ENCODE measurements around the gene NFATC3. TPM values are rescaled to one million over a fixed set of nuclear protein-coding genes. Genes with fewer than 3 reads are reported as not detected.
A peak's percentile ranks its signal among the peaks of the same experiment; 100 is the strongest.
"Not testable (repeated sequence)": the region's sequence is repeated elsewhere in the genome, so short reads cannot be mapped to it uniquely, and the experiment has no call there.

The NFATC3 gene
- total RNA-seq, 1 donor from 2014 or later, result 74.5 TPM

DNA sequence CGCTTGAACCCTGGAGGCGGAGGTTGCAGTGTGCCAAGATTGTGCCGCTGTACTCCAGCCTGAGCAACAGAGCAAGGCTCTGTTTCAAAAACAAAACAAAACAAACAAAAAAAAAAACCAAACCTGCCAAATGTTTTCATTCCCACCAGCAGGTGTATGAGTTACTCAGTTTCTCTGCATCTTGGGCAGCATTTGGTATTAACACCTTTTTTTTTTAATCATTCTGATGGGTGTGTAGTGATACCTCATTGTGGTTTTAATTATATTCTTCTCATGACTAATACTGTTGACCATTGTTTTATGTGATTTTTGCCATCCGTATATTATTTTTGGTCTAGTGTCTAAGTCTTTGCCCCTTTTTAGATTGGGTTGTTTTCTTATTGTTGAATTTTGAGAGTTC, 15.3 kb downstream of the NFATC3 start:
- intact Hi-C loops (cut with DNase I), result no loop called here
- Histone ChIP-seq H3K27me3 (no peaks in the 10 kb centered on the region), H3K4me3 (no peak overlapping the region), H3K9me3 (no peaks in the 10 kb centered on the region), H3K4me1 (peaks cover 4% of the 10 kb centered on the region), H3K36me3 (peaks cover 3% of the 10 kb centered on the region), H3K27ac (no peak overlapping the region)
- ATAC-seq, result no peak
- TF ChIP-seq, protein P1, sequence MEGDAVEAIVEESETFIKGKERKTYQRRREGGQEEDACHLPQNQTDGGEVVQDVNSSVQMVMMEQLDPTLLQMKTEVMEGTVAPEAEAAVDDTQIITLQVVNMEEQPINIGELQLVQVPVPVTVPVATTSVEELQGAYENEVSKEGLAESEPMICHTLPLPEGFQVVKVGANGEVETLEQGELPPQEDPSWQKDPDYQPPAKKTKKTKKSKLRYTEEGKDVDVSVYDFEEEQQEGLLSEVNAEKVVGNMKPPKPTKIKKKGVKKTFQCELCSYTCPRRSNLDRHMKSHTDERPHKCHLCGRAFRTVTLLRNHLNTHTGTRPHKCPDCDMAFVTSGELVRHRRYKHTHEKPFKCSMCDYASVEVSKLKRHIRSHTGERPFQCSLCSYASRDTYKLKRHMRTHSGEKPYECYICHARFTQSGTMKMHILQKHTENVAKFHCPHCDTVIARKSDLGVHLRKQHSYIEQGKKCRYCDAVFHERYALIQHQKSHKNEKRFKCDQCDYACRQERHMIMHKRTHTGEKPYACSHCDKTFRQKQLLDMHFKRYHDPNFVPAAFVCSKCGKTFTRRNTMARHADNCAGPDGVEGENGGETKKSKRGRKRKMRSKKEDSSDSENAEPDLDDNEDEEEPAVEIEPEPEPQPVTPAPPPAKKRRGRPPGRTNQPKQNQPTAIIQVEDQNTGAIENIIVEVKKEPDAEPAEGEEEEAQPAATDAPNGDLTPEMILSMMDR (IDR thresholded peaks at IDR 0.05), result no peak
- DNase-seq, result no peak

DNA sequence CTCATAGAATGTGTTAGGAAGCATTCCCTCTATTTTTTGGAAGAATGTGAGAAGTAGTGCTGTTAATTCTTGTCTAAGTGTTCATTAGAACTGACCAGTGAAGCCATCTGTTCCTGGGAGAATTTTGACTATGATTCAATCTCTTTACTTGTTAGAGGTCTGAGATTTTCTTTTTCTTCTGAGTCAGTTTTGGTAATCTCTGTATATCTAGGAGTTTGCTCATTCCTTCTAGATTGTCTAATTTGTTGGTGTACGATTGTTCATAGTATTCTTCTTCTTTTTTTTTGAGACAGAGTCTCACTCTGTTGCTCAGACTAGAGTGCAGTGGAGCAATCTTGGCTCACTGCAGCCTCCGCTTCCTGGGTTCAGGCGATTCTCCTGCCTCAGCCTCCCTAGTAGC, 20.4 kb downstream of the NFATC3 start:
- H3K4me1 ChIP-seq, result no peaks in the 10 kb centered on the region
- TF ChIP-seq, protein P1 (IDR thresholded peaks at IDR 0.05), result no peak
- intact Hi-C loops (cut with DNase I), result no loop called here

DNA sequence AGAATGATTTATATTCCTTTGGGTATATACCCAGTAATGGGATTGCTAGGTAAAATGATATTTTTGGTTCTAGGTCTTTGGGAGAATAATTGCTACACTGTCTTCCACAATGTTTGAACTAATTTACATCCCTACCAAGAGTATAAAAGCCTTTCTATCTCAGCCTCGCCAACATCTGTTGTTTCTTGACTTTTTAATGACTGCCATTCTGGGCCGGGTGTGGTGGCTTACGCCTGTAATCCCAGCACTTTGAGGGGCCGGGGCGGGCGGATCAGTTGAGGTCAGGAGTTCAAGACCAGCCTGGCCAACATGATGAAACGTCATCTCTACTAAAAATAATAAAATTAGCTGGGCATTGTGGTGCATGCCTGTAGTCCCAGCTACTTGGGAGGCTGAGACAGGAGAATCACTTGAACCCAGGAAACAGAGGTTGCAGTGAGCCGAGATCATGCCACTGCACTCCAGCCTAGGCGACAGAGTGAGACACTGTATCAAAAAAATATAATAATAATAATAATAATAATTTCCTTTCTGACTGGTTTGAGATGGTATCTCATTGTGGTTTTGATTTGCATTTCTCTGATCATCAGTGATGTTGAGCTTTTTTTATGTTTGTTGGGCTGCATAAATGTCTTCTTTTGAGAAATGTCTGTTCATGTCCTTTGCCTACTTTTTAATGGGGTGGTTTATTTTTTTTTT, 22.2 kb downstream of the NFATC3 start:
- H3K4me1 ChIP-seq; ATAC-seq; H3K36me3 ChIP-seq; DNase-seq; H3K27ac ChIP-seq; H3K4me3 ChIP-seq; H3K27me3 ChIP-seq; intact Hi-C loops (cut with DNase I); H3K9me3 ChIP-seq: not testable (repeated sequence)

More for the DNA sequence above, 20.4 kb downstream of the NFATC3 start:
- no peak for ATAC-seq
- no peaks in the 10 kb centered on the region for H3K27me3 ChIP-seq
- H3K9me3 ChIP-seq, result no peaks in the 10 kb centered on the region
- H3K4me3 ChIP-seq, result no peak overlapping the region
- no peak for DNase-seq
- no peaks in the 10 kb centered on the region for H3K36me3 ChIP-seq
- no peak overlapping the region for H3K27ac ChIP-seq

DNA sequence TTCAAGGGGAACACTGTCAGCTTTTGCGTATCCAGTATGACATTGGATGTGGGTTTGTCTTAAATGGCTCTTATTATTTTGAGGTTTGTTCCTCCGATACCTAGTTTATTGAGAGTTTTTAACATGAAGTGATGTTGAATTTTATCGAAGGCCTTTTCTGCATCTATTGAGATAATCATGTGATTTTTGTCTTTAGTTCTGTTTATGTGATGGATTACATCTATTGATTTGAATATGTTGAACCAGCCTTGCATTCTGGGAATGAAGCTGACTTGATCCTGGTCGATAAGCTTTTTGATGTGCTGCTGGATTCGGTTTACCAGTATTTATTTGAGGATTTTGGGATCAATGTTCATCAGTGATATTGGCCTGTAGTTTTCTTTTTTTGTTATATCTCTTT, 24.0 kb downstream of the NFATC3 start:
- intact Hi-C loops (cut with DNase I); H3K9me3 ChIP-seq; H3K36me3 ChIP-seq; H3K27me3 ChIP-seq; ATAC-seq; DNase-seq; H3K4me3 ChIP-seq; H3K27ac ChIP-seq: not testable (repeated sequence)
- peaks cover 11% of the 10 kb centered on the region for H3K4me1 ChIP-seq

DNA sequence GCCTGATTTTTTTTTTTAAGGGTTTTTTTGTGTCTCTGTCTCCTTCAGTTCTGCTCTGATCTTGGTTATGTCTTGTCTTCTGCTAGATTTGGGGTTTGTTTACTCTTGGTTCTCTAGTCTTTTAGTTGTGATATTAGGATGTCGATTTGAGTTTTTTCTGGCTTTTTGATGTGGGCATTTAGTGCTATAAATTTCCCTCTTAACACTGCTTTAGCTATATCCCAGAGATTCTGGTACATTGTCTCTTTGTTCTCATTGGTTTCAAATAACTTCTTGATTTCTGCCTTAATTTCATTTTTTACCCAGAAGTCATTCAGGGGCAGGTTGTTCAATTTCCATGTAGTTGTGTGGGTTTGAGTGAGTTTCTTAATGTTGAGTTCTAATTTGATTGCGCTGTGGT, 25.4 kb downstream of the NFATC3 start:
- H3K27ac ChIP-seq; H3K27me3 ChIP-seq; ATAC-seq; DNase-seq; H3K9me3 ChIP-seq; intact Hi-C loops (cut with DNase I); H3K4me3 ChIP-seq; H3K36me3 ChIP-seq: not testable (repeated sequence)
- H3K4me1 ChIP-seq, result peaks cover 24% of the 10 kb centered on the region

DNA sequence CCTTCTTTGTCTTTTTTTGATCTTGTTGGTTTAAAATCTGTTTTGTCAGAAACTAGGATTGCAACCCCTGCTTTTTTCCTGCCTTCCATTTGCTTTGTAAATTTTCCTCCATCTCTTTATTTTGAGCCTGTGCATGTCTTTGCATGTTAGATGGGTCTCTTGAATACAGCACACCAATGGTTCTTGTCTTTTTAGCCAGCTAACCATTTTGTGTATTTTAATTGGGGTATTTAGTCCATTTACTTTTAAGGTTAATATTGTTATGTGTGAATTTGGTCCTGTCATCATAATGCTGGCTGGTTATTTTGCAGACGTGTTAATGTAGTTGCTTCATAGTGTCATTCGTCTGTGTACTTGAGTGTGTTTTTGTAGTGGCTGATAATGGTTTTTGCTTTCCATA, 26.2 kb downstream of the NFATC3 start:
- intact Hi-C loops (cut with DNase I), result no loop called here

DNA sequence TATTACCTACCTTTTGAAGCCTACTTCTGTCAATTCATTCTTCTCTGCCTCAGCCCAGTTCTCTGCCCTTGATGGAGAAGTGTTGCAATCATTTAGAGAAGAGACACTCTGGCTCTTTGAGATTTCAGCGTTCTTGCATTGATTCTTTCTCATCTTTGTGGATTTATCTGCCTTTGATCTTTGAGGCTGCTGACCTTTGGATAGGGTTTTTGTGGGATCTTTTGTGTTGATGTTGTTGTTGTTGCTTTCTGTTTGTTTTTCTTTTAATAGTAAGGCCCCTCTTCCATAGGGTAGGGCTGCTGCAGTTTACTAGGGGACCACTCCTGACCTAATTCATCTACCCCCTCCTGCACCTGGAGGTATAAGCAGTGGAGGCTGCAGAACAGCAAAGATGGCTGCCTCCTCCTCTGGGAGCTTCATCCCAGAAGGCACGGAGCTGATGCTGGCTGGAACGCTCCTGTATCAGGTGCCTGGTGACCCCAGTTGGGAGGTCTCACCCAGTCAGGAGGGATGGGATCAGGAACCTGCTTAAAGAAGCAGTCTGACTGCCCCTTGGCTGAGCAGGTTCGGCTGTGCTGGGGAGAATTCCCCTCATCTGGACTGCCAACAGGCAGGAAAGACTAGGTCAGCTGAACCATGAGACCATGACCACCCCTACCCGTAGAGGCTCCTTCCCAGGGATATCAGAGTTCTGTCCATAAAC, 28.0 kb downstream of the NFATC3 start:
- ATAC-seq, result peak; percentile 39
- intact Hi-C loops (cut with DNase I), result no loop called here
- Histone ChIP-seq H3K9me3 (no peaks in the 10 kb centered on the region), H3K36me3 (no peaks in the 10 kb centered on the region), H3K4me3 (no peak overlapping the region), H3K4me1 (peaks cover 39% of the 10 kb centered on the region), H3K27me3 (no peaks in the 10 kb centered on the region), H3K27ac (no peak overlapping the region)
- no peak for DNase-seq
- TF ChIP-seq, protein P1 (IDR thresholded peaks at IDR 0.05), result no peak

More for the DNA sequence above, 26.2 kb downstream of the NFATC3 start:
- Histone ChIP-seq H3K27ac (no peak overlapping the region), H3K4me1 (peaks cover 28% of the 10 kb centered on the region), H3K36me3 (no peaks in the 10 kb centered on the region), H3K9me3 (no peaks in the 10 kb centered on the region), H3K27me3 (no peaks in the 10 kb centered on the region), H3K4me3 (no peak overlapping the region)
- TF ChIP-seq, protein P1 (IDR thresholded peaks at IDR 0.05), result no peak
- ATAC-seq, result no peak
- no peak for DNase-seq
